UCSD-AML1 (cell line): ENCODE data around the gene SMAD2.

ENCODE experiments used
- DNase-seq: peaks from one replicate; lab custom pipeline; 2025; ENCODE audit not compliant: unreplicated experiment; lab: John Stamatoyannopoulos, UW

SMAD2 gene

GRCh38 chr18:47899107-47899840, 31.2 kb downstream of the SMAD2 start:
- no peak for DNase-seq

- DNase-seq: no peak
Measured at GRCh38 chr18:47898696-47899095, 31.8 kb downstream of the SMAD2 start.

GRCh38 chr18:47898055-47898454, 32.4 kb downstream of the SMAD2 start:
- DNase-seq: no peak

GRCh38 chr18:47895565-47896250, 34.8 kb downstream of the SMAD2 start:
- no peak for DNase-seq

GRCh38 chr18:47893939-47894699, 36.3 kb downstream of the SMAD2 start:
- DNase-seq: no peak

GRCh38 chr18:47893047-47893446, 37.4 kb downstream of the SMAD2 start:
- DNase-seq: no peak

- no peak for DNase-seq
Measured at GRCh38 chr18:47888156-47888555, 42.3 kb downstream of the SMAD2 start.

- no peak for DNase-seq
Measured at GRCh38 chr18:47887227-47887626, 43.2 kb downstream of the SMAD2 start.

GRCh38 chr18:47883771-47884413, 46.6 kb downstream of the SMAD2 start:
- DNase-seq: no peak

GRCh38 chr18:47882641-47883040, 47.8 kb downstream of the SMAD2 start:
- DNase-seq: no peak

- no peak for DNase-seq
Measured at GRCh38 chr18:47881752-47882455, 48.6 kb downstream of the SMAD2 start.

- no peak for DNase-seq
Measured at GRCh38 chr18:47881042-47881441, 49.4 kb downstream of the SMAD2 start.

GRCh38 chr18:47877892-47878291, 52.6 kb downstream of the SMAD2 start:
- no peak for DNase-seq

- no peak for DNase-seq
Measured at GRCh38 chr18:47876813-47877212, 53.6 kb downstream of the SMAD2 start.

- DNase-seq: no peak
Measured at GRCh38 chr18:47873625-47874024, 56.8 kb downstream of the SMAD2 start.

- DNase-seq: no peak
Measured at GRCh38 chr18:47872426-47872825, 58.0 kb downstream of the SMAD2 start.

- no peak for DNase-seq
Measured at GRCh38 chr18:47871288-47871687, 59.2 kb downstream of the SMAD2 start.

GRCh38 chr18:47870605-47871004, 59.9 kb downstream of the SMAD2 start:
- no peak for DNase-seq

- no peak for DNase-seq
Measured at GRCh38 chr18:47868744-47869143, 61.7 kb downstream of the SMAD2 start.

GRCh38 chr18:47865183-47865582, 65.3 kb downstream of the SMAD2 start:
- no peak for DNase-seq

- DNase-seq: no peak
Measured at GRCh38 chr18:47863041-47863440, 67.4 kb downstream of the SMAD2 start.
